ENCODE data around the gene RTN4IP1. TPM values are rescaled to one million over a fixed set of nuclear protein-coding genes. Genes with fewer than 3 reads are reported as not detected.

RTN4IP1 gene
- total RNA-seq, 1 donor from 2014 or later = 11.2 TPM

- H3K27ac Mint-ChIP-seq = peak overlapping the region; percentile 68
- intact Hi-C loops (cut with micrococcal nuclease) = loop anchor here (10.0 kb wide), 1 partner anchor 1297 kb away; the partner anchor contains the start of gene SCML4
- DNase-seq (no peak), ATAC-seq (ENCODE audit: low read depth) (no peak)
- H3K9me3 Mint-ChIP-seq = no peaks in the 10 kb centered on the region
- peaks cover 60% of the 10 kb centered on the region for H3K36me3 Mint-ChIP-seq (ENCODE audit: low read depth)
- no peak for TF ChIP-seq CTCF (IDR thresholded peaks at IDR 0.05)
- ChIA-PET CTCF (no interaction called here), POLR2A (interaction anchor here (8.9 kb wide), 1 partner anchor 16 kb away, joined by 201 read pairs; no protein-coding TSS in a partner anchor)
- H3K4me1 Mint-ChIP-seq = peaks cover 74% of the 10 kb centered on the region
- H3K27me3 Mint-ChIP-seq = no peaks in the 10 kb centered on the region
- no peak overlapping the region for H3K4me3 Mint-ChIP-seq
These were observed 101.3 kb downstream of the RTN4IP1 start for GRCh38 chr6:106527979-106528378.

- no peak for TF ChIP-seq CTCF (IDR thresholded peaks at IDR 0.05)
- intact Hi-C loops (cut with micrococcal nuclease) = loop anchor here (10.0 kb wide), 1 partner anchor 1298 kb away; the partner anchor contains the start of gene SCML4
- Mint-ChIP-seq H3K9me3 (no peaks in the 10 kb centered on the region), H3K27me3 (no peaks in the 10 kb centered on the region), H3K27ac (peak overlapping the region; percentile 89), H3K4me3 (no peak overlapping the region), H3K4me1 (peaks cover 73% of the 10 kb centered on the region), H3K36me3 (ENCODE audit: low read depth) (peaks cover 51% of the 10 kb centered on the region)
- POLR2A ChIA-PET = interaction anchor here (0.6 to 8.9 kb wide), 4 partner anchors 9 to 19 kb away, joined by 3 to 201 read pairs (median 6); no protein-coding TSS in a partner anchor
- CTCF ChIA-PET = interaction anchor here (8.6 kb wide), 1 partner anchor 15 kb away, joined by 94 read pairs; no protein-coding TSS in a partner anchor
- ATAC-seq (ENCODE audit: low read depth) (no peak), DNase-seq (no peak)
These were observed 102.2 kb downstream of the RTN4IP1 start for GRCh38 chr6:106527117-106527516.

- ChIA-PET POLR2A (interaction anchor here (1.1 to 8.9 kb wide), 7 partner anchors 8 to 21 kb away, joined by 3 to 201 read pairs (median 9); no protein-coding TSS in a partner anchor), CTCF (interaction anchor here (1.1 to 8.6 kb wide), 4 partner anchors 8 to 80 kb away, joined by 3 to 94 read pairs (median 4); no protein-coding TSS in a partner anchor)
- intact Hi-C loops (cut with micrococcal nuclease) = loop anchor here (1.0 to 10.0 kb wide), 4 partner anchors 8 to 1299 kb away; partner anchors contain the start of gene SCML4
- Mint-ChIP-seq H3K36me3 (ENCODE audit: low read depth) (peaks cover 46% of the 10 kb centered on the region), H3K27me3 (no peaks in the 10 kb centered on the region), H3K27ac (peak overlapping the region; percentile 89), H3K9me3 (no peaks in the 10 kb centered on the region), H3K4me3 (no peak overlapping the region), H3K4me1 (peaks cover 79% of the 10 kb centered on the region)
- ATAC-seq (ENCODE audit: low read depth) (no peak), DNase-seq (no peak)
- no peak for TF ChIP-seq CTCF (IDR thresholded peaks at IDR 0.05)
These were observed 103.4 kb downstream of the RTN4IP1 start for GRCh38 chr6:106525882-106526275.

GRCh38 chr6:106525107-106525881 lies 104.0 kb downstream of the RTN4IP1 start:
- Mint-ChIP-seq H3K4me1 (peaks cover 81% of the 10 kb centered on the region), H3K27me3 (no peaks in the 10 kb centered on the region), H3K36me3 (ENCODE audit: low read depth) (peaks cover 42% of the 10 kb centered on the region), H3K4me3 (peak overlapping the region; percentile 83), H3K27ac (peak overlapping the region; percentile 89), H3K9me3 (no peaks in the 10 kb centered on the region)
- ATAC-seq (ENCODE audit: low read depth) (peak; percentile 35), DNase-seq (no peak)
- CTCF ChIA-PET = interaction anchor here (1.1 to 8.6 kb wide), 4 partner anchors 9 to 80 kb away, joined by 3 to 94 read pairs (median 4); no protein-coding TSS in a partner anchor
- POLR2A ChIA-PET = interaction anchor here (1.2 to 8.9 kb wide), 5 partner anchors 9 to 22 kb away, joined by 3 to 201 read pairs (median 9); no protein-coding TSS in a partner anchor
- no peak for TF ChIP-seq CTCF (IDR thresholded peaks at IDR 0.05)
- intact Hi-C loops (cut with micrococcal nuclease) = loop anchor here (1.0 to 10.0 kb wide), 4 partner anchors 9 to 1300 kb away; partner anchors contain the start of gene SCML4

All from activated B cell treated with CpG ODN at 0.5 μM for 24 hours (primary cell).